SK-N-MC (cell line): Measurements from ENCODE around the gene C16orf87.
A peak's percentile ranks its signal among the peaks of the same experiment; 100 is the strongest.

Source experiments
- DNase-seq: peaks from one replicate; pipeline ENCODE4 v3.0.0-alpha.2; 2011; ENCODE audit warnings: low read depth, low spot score
- H3K27ac ChIP-seq: fragments of 200-600 bp; sonication (generic); 2 replicates; pipeline ENCODE4 v1.5.1; 2016; ENCODE audit warnings: mixed run types
- H3K36me3 ChIP-seq: fragments of 200-600 bp; sonication (generic); 2 replicates; pipeline ENCODE4 v1.6.1; 2017; ENCODE audit warnings: antibody characterized with exemption, low read length, mixed read lengths; ENCODE audit not compliant: insufficient read depth
- H3K4me3 ChIP-seq: fragments of 200-600 bp; sonication (generic); 2 replicates; pipeline ENCODE4 v1.5.1; 2016
- H3K9ac ChIP-seq: fragments of 200-600 bp; sonication (generic); 2 replicates; pipeline ENCODE4 v1.8.0; 2017; ENCODE audit warnings: mixed run types, mixed read lengths; ENCODE audit not compliant: insufficient read length
- H3K9me3 ChIP-seq: fragments of 200-600 bp; sonication (generic); 2 replicates; pipeline ENCODE4 v1.6.1; 2017; ENCODE audit warnings: low read depth, mild to moderate bottlenecking, antibody characterized with exemption, low read length, moderate library complexity, mixed read lengths
- EZH2 ChIP-seq: fragments of 200-600 bp; sonication (generic); IDR thresholded peaks from one replicate; pipeline ENCODE4 v1.6.1; 2017; ENCODE audit warnings: antibody characterized with exemption
- FOXP2 ChIP-seq: optimal IDR thresholded peaks from 2 replicates; pipeline ENCODE3; 2011; ENCODE audit warnings: mild to moderate bottlenecking, moderate library complexity; ENCODE audit not compliant: insufficient read depth; ENCODE audit errors: extremely low read length, control extremely low read depth
- POLR2AphosphoS5 ChIP-seq: IDR thresholded peaks from 2 replicates; pipeline ENCODE4 v1.6.1; 2012; ENCODE audit warnings: mild to moderate bottlenecking, low read depth, low read length, borderline replicate concordance

C16orf87 gene

DNA sequence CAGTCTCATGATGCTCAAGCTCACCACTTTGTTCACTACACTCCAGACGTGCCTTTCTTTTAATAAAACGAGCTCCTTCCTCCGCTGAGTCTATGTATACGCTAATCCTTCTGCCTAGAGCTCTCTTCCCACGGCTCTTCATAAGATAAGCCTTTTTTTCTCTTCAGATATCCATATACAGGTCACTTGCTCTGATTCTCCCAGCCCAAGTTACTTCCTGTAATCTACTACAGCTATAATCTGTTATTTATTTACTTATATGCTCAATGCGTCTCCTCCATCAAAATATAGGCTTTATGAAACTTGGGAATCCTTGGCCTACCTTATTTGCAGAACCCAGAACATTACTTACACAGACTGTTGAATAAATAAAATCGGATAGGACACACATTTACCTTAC, 17.4 kb downstream of the C16orf87 start:
- H3K4me3 ChIP-seq = no peak overlapping the region
- no peak for TF ChIP-seq EZH2
- TF ChIP-seq FOXP2 = no peak
- TF ChIP-seq POLR2AphosphoS5 = no peak
- no peak for DNase-seq
- no peak overlapping the region for H3K27ac ChIP-seq
- 0 out of 2 replicates have a peak, but pooled peaks cover 4% of the 10 kb centered on the region for H3K9me3 ChIP-seq
- H3K9ac ChIP-seq = no peak overlapping the region
- H3K36me3 ChIP-seq = peaks cover 6% of the 10 kb centered on the region; the same call in 1 of the 2 replicates

- Histone ChIP-seq H3K9me3 (0 out of 2 replicates have a peak, but pooled peaks cover 4% of the 10 kb centered on the region), H3K27ac (no peak overlapping the region), H3K4me3 (no peak overlapping the region), H3K36me3 (peaks cover 9% of the 10 kb centered on the region; the same call in 1 of the 2 replicates), H3K9ac (no peak overlapping the region)
- DNase-seq = no peak
- TF ChIP-seq FOXP2 (no peak), EZH2 (no peak), POLR2AphosphoS5 (no peak)
These were observed 18.0 kb downstream of the C16orf87 start for GRCh38 chr16:46812781-46813540.

- TF ChIP-seq POLR2AphosphoS5 (no peak), EZH2 (no peak), FOXP2 (no peak)
- Histone ChIP-seq H3K27ac (no peak overlapping the region), H3K36me3 (peaks cover 7% of the 10 kb centered on the region; the same call in 1 of the 2 replicates)
These were observed 19.3 kb downstream of the C16orf87 start for GRCh38 chr16:46811682-46812081.

GRCh38 chr16:46808997-46809396, 22.0 kb downstream of the C16orf87 start:
- Histone ChIP-seq H3K9me3 (no peaks in the 10 kb centered on the region), H3K36me3 (peaks cover 7% of the 10 kb centered on the region; the same call in 1 of the 2 replicates), H3K27ac (no peak overlapping the region), H3K4me3 (no peak overlapping the region), H3K9ac (no peak overlapping the region)
- no peak for DNase-seq
- TF ChIP-seq POLR2AphosphoS5 = no peak
- no peak for TF ChIP-seq FOXP2
- TF ChIP-seq EZH2 = no peak

More at GRCh38 chr16:46811682-46812081, 19.3 kb downstream of the C16orf87 start:
- H3K9ac ChIP-seq = no peak overlapping the region
- H3K4me3 ChIP-seq = no peak overlapping the region
- H3K9me3 ChIP-seq = 0 out of 2 replicates have a peak, but pooled peaks cover 4% of the 10 kb centered on the region
- DNase-seq = no peak

DNA sequence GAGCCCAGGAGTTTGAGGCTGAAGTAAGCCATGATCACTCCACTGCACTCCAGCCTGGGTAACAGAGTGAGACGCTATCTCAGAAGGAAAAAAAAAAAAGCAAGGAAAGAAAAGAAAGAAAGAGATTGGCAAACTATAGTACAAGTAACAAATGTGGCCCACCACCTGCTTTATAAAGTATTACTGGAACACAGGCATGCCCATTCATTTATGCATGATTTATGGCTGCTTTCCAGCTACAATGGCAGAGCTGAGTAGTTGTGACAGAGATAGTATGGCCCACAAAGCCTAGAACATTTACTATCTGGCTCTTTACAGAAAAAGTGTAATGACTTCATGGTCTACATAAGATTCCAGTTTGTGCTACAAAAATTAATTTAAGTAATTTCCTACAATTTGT, 23.6 kb downstream of the C16orf87 start:
- H3K36me3 ChIP-seq = peaks cover 7% of the 10 kb centered on the region; the same call in 1 of the 2 replicates
- no peaks in the 10 kb centered on the region for H3K9me3 ChIP-seq
- H3K4me3 ChIP-seq = no peak overlapping the region
- no peak overlapping the region for H3K9ac ChIP-seq
- H3K27ac ChIP-seq = no peak overlapping the region
- TF ChIP-seq POLR2AphosphoS5 (no peak), EZH2 (no peak)
- no peak for DNase-seq

DNA sequence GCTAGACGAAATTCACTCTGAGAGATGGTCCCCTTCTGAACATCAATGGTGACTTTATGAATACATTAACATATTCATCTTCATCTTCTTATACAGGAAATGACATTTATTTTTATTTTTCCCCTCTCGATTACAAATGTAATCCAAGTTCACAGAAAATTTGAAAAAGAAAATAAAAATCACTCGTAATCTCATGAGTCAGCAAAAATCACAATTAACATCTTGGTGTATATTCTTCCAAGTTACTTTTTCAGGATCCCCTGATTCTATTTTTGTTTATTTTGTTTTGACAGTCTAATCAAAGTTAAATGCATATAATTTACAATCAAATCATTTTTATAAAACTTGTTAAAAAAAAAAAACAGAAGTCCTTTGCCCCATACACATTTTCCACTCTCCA, 27.6 kb downstream of the C16orf87 start:
- H3K9me3 ChIP-seq = no peaks in the 10 kb centered on the region
- TF ChIP-seq POLR2AphosphoS5 (no peak), FOXP2 (no peak), EZH2 (no peak)
- H3K27ac ChIP-seq = 0 out of 2 replicates have a peak overlapping the region, but pooled peaks have one; percentile 19
- no peak for DNase-seq
- no peak overlapping the region for H3K4me3 ChIP-seq
- peaks cover 7% of the 10 kb centered on the region; the same call in 1 of the 2 replicates for H3K36me3 ChIP-seq
- H3K9ac ChIP-seq = no peak overlapping the region

GRCh38 chr16:46801428-46802049, 29.4 kb downstream of the C16orf87 start:
- no peak overlapping the region for H3K27ac ChIP-seq
- no peaks in the 10 kb centered on the region for H3K9me3 ChIP-seq
- TF ChIP-seq FOXP2 (no peak), POLR2AphosphoS5 (no peak), EZH2 (no peak)
- H3K4me3 ChIP-seq = no peak overlapping the region
- 0 out of 2 replicates have a peak, but pooled peaks cover 3% of the 10 kb centered on the region for H3K36me3 ChIP-seq
- no peak for DNase-seq
- H3K9ac ChIP-seq = no peak overlapping the region

- Histone ChIP-seq H3K4me3 (no peak overlapping the region), H3K9me3 (no peaks in the 10 kb centered on the region), H3K36me3 (no peaks in the 10 kb centered on the region; the same call in 1 of the 2 replicates), H3K27ac (no peak overlapping the region), H3K9ac (no peak overlapping the region)
- no peak for TF ChIP-seq POLR2AphosphoS5
- TF ChIP-seq EZH2 = no peak
- no peak for TF ChIP-seq FOXP2
- DNase-seq = no peak
These were observed 30.5 kb downstream of the C16orf87 start for GRCh38 chr16:46800494-46800893.
